Inflammatory macrophage treated with lipopolysaccharide for 4 hours (primary cell): ENCODE results near the gene KLHL21.
"Not testable (repeated sequence)": the region's sequence is repeated elsewhere in the genome, so short reads cannot be mapped to it uniquely, and the experiment has no call there.

ENCODE experiments used
- DNase-seq: peaks from one replicate; pipeline ENCODE4 v3.0.0-alpha.2; 2020

The KLHL21 gene

GRCh38 chr1:6602669-6603237, at the start of gene KLHL21:
KLHL21 (minus strand) TSS chr1:6602869; CDS start chr1:6602817, 52 bp downstream.
- peak; percentile 93 for DNase-seq

- DNase-seq: no peak
Observed at GRCh38 chr1:6651909-6652308, 49.2 kb upstream of the KLHL21 start.

- no peak for DNase-seq
Observed at GRCh38 chr1:6648556-6648955, 45.9 kb upstream of the KLHL21 start.

GRCh38 chr1:6646499-6647148, 44.0 kb upstream of the KLHL21 start:
- peak; percentile 48 for DNase-seq

- DNase-seq: no peak
Observed at GRCh38 chr1:6645018-6645417, 42.3 kb upstream of the KLHL21 start.

GRCh38 chr1:6640867-6641266, 38.2 kb upstream of the KLHL21 start:
- DNase-seq: not testable (repeated sequence)

GRCh38 chr1:6638226-6638625, 35.6 kb upstream of the KLHL21 start:
- no peak for DNase-seq

GRCh38 chr1:6637770-6638169, 35.1 kb upstream of the KLHL21 start:
- no peak for DNase-seq

GRCh38 chr1:6636778-6637177, 34.1 kb upstream of the KLHL21 start:
- DNase-seq: not testable (repeated sequence)

- DNase-seq: no peak
Observed at GRCh38 chr1:6635910-6636760, 33.5 kb upstream of the KLHL21 start.

GRCh38 chr1:6635161-6635909, 32.7 kb upstream of the KLHL21 start:
- DNase-seq: no peak

GRCh38 chr1:6634371-6635052, 31.8 kb upstream of the KLHL21 start:
- peak; percentile 17 for DNase-seq

GRCh38 chr1:6632588-6633514, 30.2 kb upstream of the KLHL21 start:
- no peak for DNase-seq

GRCh38 chr1:6631058-6631457, 28.4 kb upstream of the KLHL21 start:
- no peak for DNase-seq

GRCh38 chr1:6630027-6630426, 27.4 kb upstream of the KLHL21 start:
- DNase-seq: no peak

GRCh38 chr1:6628971-6629479, 26.4 kb upstream of the KLHL21 start:
- DNase-seq: no peak

GRCh38 chr1:6627841-6628545, 25.3 kb upstream of the KLHL21 start:
- no peak for DNase-seq

- DNase-seq: no peak
Observed at GRCh38 chr1:6627031-6627430, 24.4 kb upstream of the KLHL21 start.

GRCh38 chr1:6625584-6626149, 23.0 kb upstream of the KLHL21 start:
- peak; percentile 40 for DNase-seq
